Measurements from ENCODE around the gene MAOB. TPM values are rescaled to one million over a fixed set of nuclear protein-coding genes. Genes with fewer than 3 reads are reported as not detected.

The MAOB gene
- total RNA-seq, 1 donor = 0.72 TPM

DNA sequence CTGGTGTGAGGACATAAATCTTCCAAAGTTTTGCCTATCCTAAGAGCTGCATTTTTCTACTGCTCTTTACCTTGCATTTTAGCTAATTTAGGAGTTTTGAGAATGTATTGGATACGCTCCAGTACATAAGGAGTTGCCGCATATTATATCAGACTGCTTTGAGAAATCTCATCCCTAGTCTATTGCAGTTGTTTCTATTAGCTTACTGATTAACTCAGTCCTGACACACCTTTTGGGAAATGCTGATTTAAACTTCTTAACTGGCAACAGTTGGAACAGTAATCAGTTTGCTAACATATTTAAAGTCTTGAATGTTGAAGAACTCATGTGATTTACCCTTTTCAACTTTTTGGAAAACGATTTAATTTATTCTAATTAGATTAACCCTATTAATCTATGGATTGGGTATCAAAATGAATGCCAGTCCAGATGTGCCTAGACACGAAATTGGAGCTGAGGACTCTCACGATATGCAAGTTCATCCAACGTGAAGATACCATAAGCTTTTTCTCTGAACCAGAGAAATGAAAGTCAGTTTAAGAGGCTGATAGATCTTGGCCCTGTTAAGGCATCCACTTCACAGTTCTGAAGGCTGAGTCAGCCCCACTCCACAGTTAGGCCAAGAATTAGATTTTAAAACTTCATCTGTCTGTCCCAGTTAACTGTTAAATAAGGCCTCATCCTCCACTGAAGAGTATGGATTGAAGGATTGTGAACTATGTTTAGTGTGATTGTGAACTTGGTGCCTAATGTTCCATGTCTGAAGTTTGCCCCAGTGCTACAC is 136.1 kb downstream of the MAOB start:
- TF ChIP-seq, protein P1, sequence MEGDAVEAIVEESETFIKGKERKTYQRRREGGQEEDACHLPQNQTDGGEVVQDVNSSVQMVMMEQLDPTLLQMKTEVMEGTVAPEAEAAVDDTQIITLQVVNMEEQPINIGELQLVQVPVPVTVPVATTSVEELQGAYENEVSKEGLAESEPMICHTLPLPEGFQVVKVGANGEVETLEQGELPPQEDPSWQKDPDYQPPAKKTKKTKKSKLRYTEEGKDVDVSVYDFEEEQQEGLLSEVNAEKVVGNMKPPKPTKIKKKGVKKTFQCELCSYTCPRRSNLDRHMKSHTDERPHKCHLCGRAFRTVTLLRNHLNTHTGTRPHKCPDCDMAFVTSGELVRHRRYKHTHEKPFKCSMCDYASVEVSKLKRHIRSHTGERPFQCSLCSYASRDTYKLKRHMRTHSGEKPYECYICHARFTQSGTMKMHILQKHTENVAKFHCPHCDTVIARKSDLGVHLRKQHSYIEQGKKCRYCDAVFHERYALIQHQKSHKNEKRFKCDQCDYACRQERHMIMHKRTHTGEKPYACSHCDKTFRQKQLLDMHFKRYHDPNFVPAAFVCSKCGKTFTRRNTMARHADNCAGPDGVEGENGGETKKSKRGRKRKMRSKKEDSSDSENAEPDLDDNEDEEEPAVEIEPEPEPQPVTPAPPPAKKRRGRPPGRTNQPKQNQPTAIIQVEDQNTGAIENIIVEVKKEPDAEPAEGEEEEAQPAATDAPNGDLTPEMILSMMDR (IDR thresholded peaks at IDR 0.05; ENCODE audit: insufficient read depth, low read length) = no peak
- DNase-seq (ENCODE audit: low read depth) = peak; percentile 32

DNA sequence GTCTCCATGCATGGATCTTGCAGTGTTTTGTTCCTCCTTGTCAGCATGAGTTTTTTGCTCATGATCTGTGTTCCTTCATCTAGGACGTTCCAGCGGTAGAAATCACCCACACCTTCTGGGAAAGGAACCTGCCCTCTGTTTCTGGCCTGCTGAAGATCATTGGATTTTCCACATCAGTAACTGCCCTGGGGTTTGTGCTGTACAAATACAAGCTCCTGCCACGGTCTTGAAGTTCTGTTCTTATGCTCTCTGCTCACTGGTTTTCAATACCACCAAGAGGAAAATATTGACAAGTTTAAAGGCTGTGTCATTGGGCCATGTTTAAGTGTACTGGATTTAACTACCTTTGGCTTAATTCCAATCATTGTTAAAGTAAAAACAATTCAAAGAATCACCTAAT is 138.0 kb downstream of the MAOB start:
- TF ChIP-seq, protein P1 (IDR thresholded peaks at IDR 0.05; ENCODE audit: insufficient read depth, low read length) = no peak
- no peak overlapping the region for H3K4me3 ChIP-seq (ENCODE audit: low read depth, low read length)
- no peak for DNase-seq (ENCODE audit: low read depth)

More for the DNA sequence above, 136.1 kb downstream of the MAOB start:
- no peak overlapping the region for H3K4me3 ChIP-seq (ENCODE audit: low read depth, low read length)

DNA sequence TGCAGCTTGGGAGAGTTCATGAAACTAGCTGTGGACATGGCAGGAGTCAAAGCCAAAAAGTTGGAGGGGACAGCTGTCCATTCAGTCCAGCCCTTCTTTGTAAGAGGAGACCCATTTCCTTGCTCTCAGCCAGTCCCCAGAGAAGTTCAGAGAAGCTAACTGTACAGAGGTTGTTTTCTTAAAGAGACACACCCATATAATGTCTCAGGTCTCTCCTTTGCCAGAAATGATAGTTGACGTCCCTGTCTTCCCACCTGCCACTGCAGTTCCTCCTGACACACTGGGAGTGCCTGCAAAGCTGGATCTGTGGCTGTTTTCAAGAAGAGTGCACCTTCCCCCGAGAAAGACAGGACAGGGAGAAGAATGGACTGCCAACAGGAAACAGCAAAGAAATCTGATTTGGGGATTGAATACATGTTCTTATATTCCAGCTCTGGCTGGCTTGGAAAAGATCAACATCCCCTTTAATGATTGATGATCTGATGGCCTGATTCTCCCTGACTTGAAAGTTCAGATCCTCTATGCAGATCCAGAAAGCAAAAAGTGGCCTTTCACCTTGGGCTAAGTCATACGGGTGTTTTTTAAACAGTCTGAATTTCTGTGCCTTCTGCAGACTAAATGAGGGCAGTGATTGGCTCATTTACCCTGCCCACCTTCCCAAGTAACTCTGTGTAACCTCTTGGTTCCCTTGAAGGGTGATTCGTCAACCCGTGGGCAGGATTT is 139.0 kb downstream of the MAOB start:
- TF ChIP-seq, protein P1 (IDR thresholded peaks at IDR 0.05; ENCODE audit: insufficient read depth, low read length) = no peak
- no peak overlapping the region for H3K4me3 ChIP-seq (ENCODE audit: low read depth, low read length)
- DNase-seq (ENCODE audit: low read depth) = no peak

DNA sequence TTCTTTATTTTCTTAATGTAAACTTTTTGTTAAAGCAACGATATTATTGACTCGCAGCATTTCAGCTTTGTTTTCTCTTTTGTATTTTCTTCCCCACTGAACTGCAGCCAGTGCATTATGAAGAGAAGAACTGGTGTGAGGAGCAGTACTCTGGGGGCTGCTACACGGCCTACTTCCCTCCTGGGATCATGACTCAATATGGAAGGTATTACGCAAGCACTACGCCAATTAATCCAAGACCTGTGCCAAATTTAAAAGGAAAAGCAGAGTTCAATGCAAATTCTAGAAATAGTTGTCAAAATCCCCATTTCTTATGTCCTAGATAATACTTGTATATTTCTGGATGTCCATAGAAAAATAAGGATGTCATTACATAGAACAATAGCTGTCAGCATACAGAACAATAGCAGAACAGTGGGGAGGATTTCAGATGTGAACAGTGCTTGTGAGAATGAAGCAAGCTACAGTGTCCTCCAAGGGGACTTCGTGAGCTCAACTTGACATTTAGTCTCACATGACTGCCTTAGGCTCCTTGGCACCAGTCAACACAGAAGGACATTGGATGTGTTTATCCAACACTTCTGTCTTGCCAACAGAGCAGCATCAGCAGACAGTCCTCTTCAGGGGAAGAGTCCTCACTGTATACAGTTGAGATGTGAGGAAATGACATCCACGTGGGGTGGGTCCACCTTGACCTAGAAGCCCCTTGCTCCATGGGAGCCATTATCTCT is 140.2 kb downstream of the MAOB start:
- DNase-seq (ENCODE audit: low read depth) = peak; percentile 70
- TF ChIP-seq, protein P1 (IDR thresholded peaks at IDR 0.05; ENCODE audit: insufficient read depth, low read length) = no peak
- no peak overlapping the region for H3K4me3 ChIP-seq (ENCODE audit: low read depth, low read length)

DNA sequence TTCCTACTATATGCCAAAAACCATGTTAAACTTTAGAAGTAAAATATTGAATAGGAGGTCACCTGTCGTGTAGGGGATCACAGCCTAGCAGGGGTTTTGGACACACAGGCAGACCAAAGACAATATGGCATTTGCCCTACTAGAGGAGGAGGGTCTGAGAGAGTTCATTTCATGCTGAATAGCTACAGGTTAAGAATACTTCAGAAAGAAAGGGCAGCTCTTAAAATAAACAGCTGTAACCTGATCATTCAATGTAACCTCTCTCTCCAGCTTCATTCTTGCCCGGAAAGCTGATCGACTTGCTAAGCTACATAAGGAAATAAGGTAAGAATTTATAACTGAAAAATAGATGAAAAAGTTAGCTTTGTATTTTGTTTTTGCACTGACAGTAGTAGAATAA is 146.3 kb downstream of the MAOB start:
- H3K4me3 ChIP-seq (ENCODE audit: low read depth, low read length) = no peak overlapping the region
- TF ChIP-seq, protein P1 (IDR thresholded peaks at IDR 0.05; ENCODE audit: insufficient read depth, low read length) = no peak
- no peak for DNase-seq (ENCODE audit: low read depth)

DNA sequence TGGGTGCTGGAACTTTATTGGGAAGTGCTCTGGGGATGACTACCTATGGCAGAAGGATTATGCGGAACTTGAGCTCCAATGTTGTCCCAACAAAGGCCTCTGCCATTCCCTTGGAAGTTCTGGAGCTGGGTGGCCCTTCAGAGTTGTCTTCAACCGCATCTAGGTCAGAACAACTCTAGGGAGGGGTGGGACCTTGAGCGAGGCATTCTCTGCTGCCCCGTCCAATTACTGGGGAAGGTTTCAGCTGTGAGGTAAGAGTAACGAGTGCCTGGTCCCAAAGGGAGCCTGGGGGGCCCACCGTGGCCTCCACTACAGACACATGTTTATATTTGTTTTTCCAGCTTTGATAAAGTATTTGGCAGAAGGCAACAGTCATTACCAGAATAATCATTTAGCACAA is 146.7 kb downstream of the MAOB start:
- TF ChIP-seq, protein P1 (IDR thresholded peaks at IDR 0.05; ENCODE audit: insufficient read depth, low read length) = no peak
- H3K4me3 ChIP-seq (ENCODE audit: low read depth, low read length) = no peak overlapping the region
- DNase-seq (ENCODE audit: low read depth) = no peak
